Aortic smooth muscle cell (primary cell): ENCODE data around the gene SLITRK6. TPM values are rescaled to one million over a fixed set of nuclear protein-coding genes. Genes with fewer than 3 reads are reported as not detected.

ENCODE experiments used
- total RNA-seq: library from RNA; depleted of rRNA; stranded (reverse); fragments of >200 nt; gene quantifications from 2 replicates; pipeline ENCODE4 v1.2.3, GENCODE V29; 2014

The SLITRK6 gene
- under 0.01 TPM in 1 of 2 replicates, not detected in the other for total RNA-seq

DNA sequence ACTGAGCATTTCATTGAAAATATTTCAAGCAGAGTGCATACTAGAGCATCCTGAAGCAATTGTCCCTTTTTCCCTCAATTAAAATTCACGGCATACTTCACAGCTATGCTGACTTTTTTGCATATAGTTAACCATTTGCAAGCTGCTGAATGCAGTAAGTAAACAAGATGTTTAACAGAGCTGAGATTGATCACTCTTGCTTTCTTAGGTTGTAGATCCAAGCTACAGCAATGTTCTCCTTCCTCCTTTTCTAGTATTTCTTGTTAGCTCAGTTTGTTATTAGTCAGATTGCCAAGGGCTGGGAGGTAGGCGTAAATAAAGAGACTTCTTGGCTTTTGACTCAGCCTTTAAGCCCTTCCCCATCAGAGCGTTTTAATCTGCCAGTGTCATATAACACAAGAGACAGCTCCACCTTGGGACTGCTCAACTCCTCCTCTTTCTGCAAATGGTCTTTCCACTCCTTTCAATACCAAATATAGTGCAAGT is at the start of gene SLITRK6:
TSS of gene SLITRK6 (minus strand) at position 323 of the 486 bp plus-strand sequence. CDS start 2,911 bp downstream, outside the sequence.

